ENCODE data around the gene C16orf89.
A peak's percentile ranks its signal among the peaks of the same experiment; 100 is the strongest.
"Not testable (repeated sequence)": the region's sequence is repeated elsewhere in the genome, so short reads cannot be mapped to it uniquely, and the experiment has no call there.

C16orf89 gene

DNA sequence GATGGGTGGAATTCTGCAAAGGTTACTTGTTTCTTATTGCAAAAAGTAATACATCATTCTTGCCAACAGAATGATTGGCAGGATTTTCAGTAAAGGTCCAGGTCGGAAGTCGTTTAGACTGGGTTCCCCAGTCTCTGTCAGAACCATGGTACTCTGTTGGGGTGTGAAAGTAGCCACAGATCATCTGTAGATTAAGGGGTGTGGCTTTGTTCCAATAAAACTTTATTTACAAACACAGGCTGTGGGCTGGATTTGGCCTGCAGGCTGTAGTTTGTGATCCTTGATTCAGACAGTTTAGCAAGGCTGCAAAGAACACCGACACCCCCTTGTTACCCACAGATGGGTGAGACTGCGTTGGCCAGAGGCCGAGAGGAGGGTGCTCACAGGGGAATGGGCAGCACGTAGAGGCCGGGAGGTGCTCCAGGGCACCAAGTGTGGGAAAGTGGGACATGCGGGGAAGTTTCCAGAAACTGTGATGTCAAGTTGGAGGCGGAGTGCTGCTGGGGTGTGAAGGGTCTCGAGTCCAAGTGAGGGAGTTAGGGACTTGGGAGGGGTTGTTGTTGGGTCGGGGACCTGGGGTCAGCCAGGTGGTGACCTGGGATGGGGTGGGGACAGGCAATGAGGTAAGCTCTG lies 18.5 kb upstream of the C16orf89 start:
- DNase-seq, result not testable (repeated sequence)

DNA sequence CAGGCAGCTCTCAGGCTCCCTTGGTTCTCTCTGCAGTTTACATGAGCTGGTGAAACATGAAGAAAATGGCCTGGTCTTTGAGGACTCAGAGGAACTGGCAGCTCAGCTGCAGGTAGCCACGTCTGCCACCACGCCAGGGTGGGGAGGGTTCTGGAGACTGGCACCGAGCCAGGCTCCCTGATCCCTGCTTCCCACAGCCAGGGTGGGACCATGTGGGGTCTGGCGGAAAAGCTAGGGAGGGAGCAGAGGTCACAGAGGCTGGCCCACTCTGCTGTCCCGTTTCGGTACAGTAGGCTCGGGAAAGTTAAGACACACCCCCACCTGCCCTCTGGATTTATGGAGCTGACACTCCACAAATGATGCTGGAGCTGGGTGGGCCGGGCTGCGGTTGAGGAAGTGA lies 17.9 kb upstream of the C16orf89 start:
- DNase-seq, result not testable (repeated sequence)

- DNase-seq, result not testable (repeated sequence)
Measured at GRCh38 chr16:5080996-5081395, 15.2 kb upstream of the C16orf89 start.

DNA sequence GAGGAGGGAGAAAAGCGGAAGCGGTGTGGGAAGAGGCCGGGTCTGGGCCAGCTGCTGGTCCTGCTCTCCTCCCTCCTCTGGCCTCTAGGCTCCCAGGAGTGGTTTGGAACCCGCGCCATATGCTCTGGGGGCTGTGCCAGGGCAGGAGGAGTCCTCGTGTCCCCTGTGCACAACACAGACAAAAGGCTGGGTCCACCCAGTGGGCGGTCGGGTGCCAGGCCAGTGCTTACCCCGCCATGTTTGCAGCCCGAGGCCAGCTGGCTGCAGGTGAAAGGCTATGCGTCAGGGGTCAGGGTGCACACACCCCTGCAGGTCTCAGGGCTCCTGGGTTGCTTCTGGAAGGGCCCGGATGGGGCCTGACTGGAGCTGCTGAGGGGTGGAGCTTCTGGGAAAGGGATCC lies 14.7 kb upstream of the C16orf89 start:
- DNase-seq, result not testable (repeated sequence)

DNA sequence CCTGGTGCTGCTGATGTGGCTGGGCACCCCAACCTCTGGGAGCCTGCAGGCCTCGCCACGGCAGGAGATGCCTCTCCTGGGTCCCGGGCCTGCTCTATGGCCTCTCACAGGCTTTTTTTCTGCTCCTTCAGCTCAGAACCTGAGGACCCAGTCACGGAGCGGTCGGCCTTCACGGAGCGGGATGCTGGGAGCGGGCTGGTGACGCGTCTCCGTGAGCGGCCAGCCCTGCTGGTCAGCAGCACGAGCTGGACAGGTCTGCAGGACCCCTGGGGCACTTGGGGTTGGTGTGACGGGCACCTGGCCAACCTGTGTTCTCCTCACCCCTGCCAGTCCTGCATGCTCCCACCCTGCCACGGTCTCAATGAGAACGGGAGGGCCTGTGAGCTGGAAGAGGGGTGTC lies 12.9 kb upstream of the C16orf89 start:
- DNase-seq, result no peak

- no peak for DNase-seq
Measured at GRCh38 chr16:5077304-5077703, 11.5 kb upstream of the C16orf89 start.

DNA sequence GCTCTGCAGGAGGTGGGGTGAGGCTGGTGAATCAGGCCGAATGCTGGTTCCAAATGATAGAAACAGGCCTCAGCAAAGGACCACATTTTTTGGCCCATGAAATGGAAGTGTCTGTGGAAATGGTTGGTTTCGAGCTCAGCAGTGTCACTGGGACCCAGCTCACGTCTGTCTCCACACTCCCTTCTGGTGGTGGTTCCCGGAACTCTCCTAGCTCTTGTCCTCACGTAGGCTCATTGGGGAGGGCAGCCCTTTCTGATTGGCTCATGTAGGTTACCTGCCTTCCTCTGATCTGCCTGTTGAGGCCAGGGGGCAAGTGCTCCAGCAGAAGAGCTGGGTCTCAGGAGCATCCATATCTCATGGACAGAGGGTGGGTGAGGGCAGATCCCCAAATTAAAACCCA lies 9.9 kb upstream of the C16orf89 start:
- no peak for DNase-seq

DNA sequence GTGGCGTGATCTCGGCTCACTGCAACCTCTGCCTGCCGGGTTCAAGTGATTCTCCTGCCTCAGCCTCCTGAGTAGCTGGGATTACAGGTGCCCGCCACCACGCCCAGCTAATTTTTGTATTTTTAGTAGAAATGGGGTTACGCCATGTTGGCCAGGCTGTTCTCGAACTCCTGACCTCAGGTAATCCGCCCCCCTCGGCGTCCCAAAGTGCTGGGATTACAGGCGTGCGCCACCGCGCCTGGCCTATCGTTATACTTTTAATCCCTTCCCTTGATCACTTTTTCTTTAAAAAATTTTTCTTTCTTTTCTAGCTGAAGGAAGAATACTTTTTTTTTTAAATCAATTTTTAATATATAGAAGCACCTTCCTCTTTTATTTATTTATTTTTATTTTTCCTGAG lies 8.0 kb upstream of the C16orf89 start:
- DNase-seq, result not testable (repeated sequence)

DNA sequence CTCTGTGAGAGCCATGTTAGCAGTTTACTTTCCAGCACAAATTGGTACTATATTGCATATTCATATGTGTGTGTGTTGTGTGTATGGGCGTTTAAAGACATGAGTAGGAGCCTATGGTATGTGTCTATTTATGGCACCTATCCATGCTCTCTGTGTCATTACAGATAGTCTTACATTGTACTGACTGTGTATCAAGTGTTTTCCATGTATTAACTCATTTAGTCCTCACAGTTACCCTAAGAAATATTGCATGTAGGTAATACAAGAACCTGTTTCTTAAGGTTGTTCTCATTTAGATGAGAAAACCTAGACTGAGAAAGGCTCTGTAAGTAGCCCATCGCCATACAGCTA lies 7.5 kb upstream of the C16orf89 start:
- DNase-seq, result no peak

- DNase-seq, result no peak
Measured at GRCh38 chr16:5072334-5073278, 6.8 kb upstream of the C16orf89 start.

GRCh38 chr16:5071681-5072333 lies 6.1 kb upstream of the C16orf89 start, which contains the start of gene ALG1:
TSS of gene ALG1 (plus strand) at chr16:5071843. CDS start at chr16:5071850, 7 bp downstream.
- DNase-seq, result peak; percentile 90

DNA sequence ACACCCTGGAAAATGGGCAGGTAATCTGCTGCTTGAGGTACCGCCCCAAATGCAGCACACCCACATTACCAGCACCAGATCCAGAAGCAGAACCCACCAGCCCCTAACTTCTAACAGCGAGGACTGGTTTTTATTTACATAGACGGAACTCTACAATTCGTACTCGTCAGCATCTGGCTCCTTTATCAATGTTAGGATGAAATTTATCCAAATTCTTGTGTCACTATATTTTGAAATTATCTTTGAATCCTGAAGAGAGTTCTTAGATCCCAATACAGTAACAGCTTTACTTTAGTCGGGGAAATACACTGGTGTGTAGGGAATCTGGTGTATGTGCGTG lies 5.6 kb upstream of the C16orf89 start:
- DNase-seq, result no peak

DNA sequence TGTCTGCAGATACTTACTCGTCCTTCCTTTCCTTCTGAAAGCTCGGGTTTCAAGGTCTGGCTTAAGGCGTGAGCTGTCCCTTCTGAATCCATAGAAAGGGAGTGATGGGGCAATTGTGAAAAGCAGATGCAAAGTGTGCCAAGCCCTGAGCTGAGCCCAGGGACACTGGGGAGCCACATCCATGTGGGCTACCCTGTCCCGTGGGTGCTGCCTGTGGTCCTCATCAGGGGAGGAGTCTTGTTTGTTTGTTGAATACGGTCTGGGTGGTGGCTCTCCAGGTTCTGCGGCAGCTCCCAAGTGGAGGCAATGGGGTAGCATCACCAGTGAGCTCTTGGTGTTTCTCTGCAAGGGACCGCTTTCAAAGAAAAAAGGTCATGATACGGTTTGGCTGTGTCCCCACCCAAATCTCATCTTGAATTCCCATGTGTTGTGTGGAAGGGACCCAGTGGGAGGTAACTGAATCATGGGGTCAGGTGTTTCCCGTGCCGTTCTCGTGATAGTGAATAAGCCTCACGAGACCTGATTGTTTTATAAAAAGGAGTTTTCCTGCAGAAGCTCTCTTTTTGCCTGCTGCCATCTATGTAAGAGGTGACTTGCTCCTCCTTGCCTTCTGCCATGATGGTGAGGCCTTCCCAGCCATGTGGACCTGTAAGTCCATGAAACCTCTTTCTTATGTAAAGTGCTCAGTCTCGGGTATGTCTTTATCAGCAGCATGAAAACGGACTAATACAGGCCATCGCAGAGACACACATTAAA lies 4.9 kb upstream of the C16orf89 start:
- DNase-seq, result no peak

- no peak for DNase-seq
Measured at GRCh38 chr16:5069854-5070253, 4.1 kb upstream of the C16orf89 start.

GRCh38 chr16:5069048-5069447 lies 3.3 kb upstream of the C16orf89 start:
- DNase-seq, result no peak

DNA sequence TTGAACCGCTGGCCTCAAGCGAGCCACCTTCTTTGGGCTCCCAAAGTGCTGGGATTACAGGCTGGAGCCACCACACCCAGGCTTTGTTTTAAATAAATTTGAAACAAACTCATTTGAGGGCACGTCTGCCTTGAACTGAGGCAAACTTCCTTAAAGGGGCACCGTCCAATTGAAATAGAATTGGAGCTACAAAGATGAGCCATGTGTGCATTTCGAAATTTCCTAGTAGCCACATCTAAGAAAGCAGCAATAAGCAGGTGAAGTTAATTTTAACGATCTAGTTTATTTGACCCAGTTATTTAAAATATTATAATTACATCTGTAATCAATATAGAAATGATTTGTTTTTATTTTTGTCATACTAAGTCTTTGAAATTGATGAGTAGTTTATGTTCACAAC lies 755 bp upstream of the C16orf89 start:
- no peak for DNase-seq

- DNase-seq, result no peak
Measured at GRCh38 chr16:5065326-5065725, 430 bp downstream of the C16orf89 start.

- DNase-seq, result no peak
Measured at GRCh38 chr16:5064915-5065314, 841 bp downstream of the C16orf89 start.

GRCh38 chr16:5062790-5063765 lies 2.7 kb downstream of the C16orf89 start:
- no peak for DNase-seq

- no peak for DNase-seq
Measured at GRCh38 chr16:5062051-5062450, 3.7 kb downstream of the C16orf89 start.

GRCh38 chr16:5060073-5060641 lies 5.6 kb downstream of the C16orf89 start:
- DNase-seq, result no peak
